Measurements from ENCODE around the gene EME2. TPM values are rescaled to one million over a fixed set of nuclear protein-coding genes. Genes with fewer than 3 reads are reported as not detected.

Gene EME2
- total RNA-seq, 4 donors from 2014 or later: 8.8 to 14.4 (median 10.1) TPM

- Histone ChIP-seq H3K27ac (no peak overlapping the region), H3K36me3 (peaks cover 37 to 100% (median 50%) of the 10 kb centered on the region in 3 donors), H3K9me3 (no peaks in the 10 kb centered on the region), H3K4me3 (no peak overlapping the region), H3K27me3 (no peaks in the 10 kb centered on the region), H3K4me1 (peaks cover 0 to 29% (median 8%) of the 10 kb centered on the region in 3 donors)
- 90% methylated on average over 10 to 19 of the region's 30 CpGs for whole genome bisulfite sequencing, 2 donors
- TF ChIP-seq POLR2A (IDR thresholded peaks at IDR 0.05): no peak
- no peak for TF ChIP-seq CTCF (IDR thresholded peaks at IDR 0.05)
- intact Hi-C loops (cut with DNase I): no loop called here
- no peak for DNase-seq
These were observed 10.3 kb upstream of the EME2 start for GRCh38 chr16:1762196-1762878.

DNA sequence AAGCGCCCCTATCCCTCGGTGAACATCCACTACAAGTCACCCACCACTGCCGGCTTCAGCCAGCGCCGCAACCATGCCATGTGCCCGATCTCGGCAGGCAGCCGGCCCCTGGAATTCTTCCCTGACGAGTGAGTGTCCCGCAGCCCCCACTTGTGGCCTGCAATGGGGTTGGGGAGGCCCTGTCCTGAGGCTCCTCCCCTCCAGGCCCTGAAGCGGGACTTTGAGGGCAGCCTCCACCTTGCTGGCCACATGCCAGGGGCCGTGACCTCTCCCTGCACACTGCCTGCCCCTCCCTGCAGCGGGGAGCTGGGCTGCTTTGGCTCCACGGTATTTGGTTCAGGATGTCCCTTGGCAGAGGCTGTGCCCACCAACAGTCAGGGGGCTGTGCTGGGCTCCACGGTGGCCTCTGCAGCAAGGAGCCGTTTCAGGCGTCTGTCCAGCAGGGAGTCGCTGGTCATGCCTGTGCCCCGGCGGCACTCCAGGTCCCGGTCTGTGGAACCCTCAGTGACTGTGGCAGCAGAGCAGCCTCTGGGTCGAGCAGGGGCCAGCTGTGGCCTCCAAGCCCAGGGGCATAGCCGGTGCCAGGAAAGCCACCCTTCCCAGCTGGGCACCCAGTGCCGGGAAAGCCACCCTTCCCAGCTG is 9.6 kb upstream of the EME2 start:
- peaks cover 38 to 100% (median 57%) of the 10 kb centered on the region in 3 donors for H3K36me3 ChIP-seq
- peaks cover 0 to 26% (median 8%) of the 10 kb centered on the region in 3 donors for H3K4me1 ChIP-seq
- H3K4me3 ChIP-seq: no peak overlapping the region
- TF ChIP-seq POLR2A (IDR thresholded peaks at IDR 0.05) (no peak), CTCF (IDR thresholded peaks at IDR 0.05) (no peak)
- no peak for DNase-seq
- intact Hi-C loops (cut with DNase I): no loop called here
- no peaks in the 10 kb centered on the region for H3K9me3 ChIP-seq
- H3K27ac ChIP-seq: no peak overlapping the region
- no peaks in the 10 kb centered on the region for H3K27me3 ChIP-seq
- WGBS, 2 donors: 80 to 90% methylated on average over 1 to 9 of the region's 24 CpGs

- no peaks in the 10 kb centered on the region for H3K9me3 ChIP-seq
- no peak overlapping the region for H3K27ac ChIP-seq
- intact Hi-C loops (cut with DNase I): no loop called here
- TF ChIP-seq POLR2A (IDR thresholded peaks at IDR 0.05) (no peak), CTCF (IDR thresholded peaks at IDR 0.05) (peak in 2 of 6 experiments; percentile 50 to 51)
- no peaks in the 10 kb centered on the region for H3K27me3 ChIP-seq
- no peak for DNase-seq
- H3K4me1 ChIP-seq: peaks cover 0 to 28% (median 8%) of the 10 kb centered on the region in 3 donors
- 26 to 83% methylated on average over 6 of the region's 81 CpGs for WGBS, 2 donors
- H3K36me3 ChIP-seq: peaks cover 42 to 100% (median 63%) of the 10 kb centered on the region in 3 donors
- no peak overlapping the region for H3K4me3 ChIP-seq
These were observed 8.8 kb upstream of the EME2 start for GRCh38 chr16:1763521-1764511.

- Histone ChIP-seq H3K27me3 (no peaks in the 10 kb centered on the region), H3K4me1 (peaks cover 8 to 40% (median 11%) of the 10 kb centered on the region in 3 donors), H3K36me3 (peaks cover 43 to 99% (median 70%) of the 10 kb centered on the region in 3 donors), H3K27ac (no peak overlapping the region), H3K4me3 (no peak overlapping the region), H3K9me3 (no peaks in the 10 kb centered on the region)
- WGBS, 2 donors: 100% methylated on average over 1 of the region's 21 CpGs
- DNase-seq: no peak
- TF ChIP-seq POLR2A (IDR thresholded peaks at IDR 0.05): no peak
- TF ChIP-seq CTCF (IDR thresholded peaks at IDR 0.05): no peak
- intact Hi-C loops (cut with DNase I): no loop called here
These were observed 7.6 kb upstream of the EME2 start for GRCh38 chr16:1764971-1765370.
